Panc1 (cell line): ENCODE results near the gene RNF113B. TPM values are rescaled to one million over a fixed set of nuclear protein-coding genes. Genes with fewer than 3 reads are reported as not detected.

ENCODE experiments used
- ATAC-seq: fragments of 200-7000 bp; cut with Tn5 transposase; 2 replicates; pipeline ENCODE4 v1.9.1; 2020; ENCODE audit warnings: mild to moderate bottlenecking, moderate library complexity
- BruUV-seq: library from RNA; stranded (reverse); fragments of 400-500 nt; replicated peaks from 2 replicates; lab custom pipeline; 2021; lab: Mats Ljungman, UMichigan
- CTCF ChIA-PET: fragments of 300-600 bp; sonication (Branson Sonifier 250); formaldehyde crosslinking; loops from one replicate; lab custom pipeline; 2022; ENCODE audit warnings: antibody characterized with exemption; lab: Charles Lee
- POLR2A ChIA-PET: fragments of 300-600 bp; sonication (Branson Sonifier 250); formaldehyde crosslinking; loops from one replicate; lab custom pipeline; 2022; ENCODE audit warnings: antibody characterized with exemption; lab: Charles Lee
- DNase-seq: peaks from one replicate; pipeline ENCODE4 v3.0.0-alpha.2; 2010; ENCODE audit warnings: low read depth, low spot score
- H3K27ac ChIP-seq: 2 replicates; pipeline ENCODE4 v1.5.1; 2011; ENCODE audit warnings: mild to moderate bottlenecking, low read length, inconsistent platforms
- H3K27me3 ChIP-seq: fragments of 200-500 bp; sonication (Bioruptor generic); 2 replicates; pipeline ENCODE4 v1.6.0; 2014; ENCODE audit warnings: low read length, inconsistent platforms; ENCODE audit not compliant: control insufficient read depth, insufficient read depth
- H3K36me3 ChIP-seq: fragments of 200-500 bp; sonication (Bioruptor generic); 2 replicates; pipeline ENCODE4 v1.5.1; 2014; ENCODE audit warnings: inconsistent platforms, mild to moderate bottlenecking, low read length, moderate library complexity; ENCODE audit not compliant: control insufficient read depth, insufficient read depth
- H3K4me1 ChIP-seq: 2 replicates; pipeline ENCODE4 v1.5.1; 2011; ENCODE audit warnings: inconsistent platforms, mild to moderate bottlenecking, low read length, moderate library complexity; ENCODE audit not compliant: control insufficient read depth, insufficient read depth
- H3K4me3 ChIP-seq, 2 experiments: 2 replicates each; pipeline ENCODE4 v1.5.1; 2011 to 2012; ENCODE audit warnings: low read depth in 2 of 2, low read length in 2 of 2, mild to moderate bottlenecking in 2 of 2, inconsistent platforms in 1 of 2, moderate library complexity in 1 of 2
- H3K9me3 ChIP-seq: fragments of 200-500 bp; sonication (Bioruptor generic); 2 replicates; pipeline ENCODE4 v1.5.1; 2014; ENCODE audit warnings: low read depth, mild to moderate bottlenecking, inconsistent platforms, low read length, moderate library complexity; ENCODE audit not compliant: control insufficient read depth, insufficient read depth
- CTCF ChIP-seq: fragments of 450-650 bp; IDR thresholded peaks from 2 replicates; pipeline ENCODE4 v1.5.1; 2017; ENCODE audit warnings: mild to moderate bottlenecking
- POLR2AphosphoS5 ChIP-seq: IDR thresholded peaks from 2 replicates; pipeline ENCODE4 v1.6.1; 2012; ENCODE audit warnings: mild to moderate bottlenecking, low read depth, low read length, moderate library complexity
- SIN3A ChIP-seq: IDR thresholded peaks from 2 replicates; pipeline ENCODE4 v1.6.1; 2012; ENCODE audit warnings: low read depth, mild to moderate bottlenecking, low read length, moderate library complexity, borderline replicate concordance; ENCODE audit not compliant: insufficient read depth
- TCF7L2 ChIP-seq: IDR thresholded peaks from 2 replicates; pipeline ENCODE4 v1.6.1; 2011; ENCODE audit warnings: mild to moderate bottlenecking, low read depth, low read length, inconsistent platforms
- in situ Hi-C: cut with HindIII; loops from 2 replicates; pipeline ENCODE4 v1.10.0; 2016; ENCODE audit warnings: low sequenced_read_pairs, low pct_unique_long_range_greater_than_20kb
- intact Hi-C: fragments of 100-400 bp; cut with micrococcal nuclease; formaldehyde crosslinking; loops from one replicate; pipeline ENCODE4 v1.10.0; 2022; ENCODE audit not compliant: unreplicated experiment
- total RNA-seq: library from RNA; stranded (reverse); gene quantifications from one replicate; pipeline ENCODE4 v1.2.1, GENCODE V29; 2021; ENCODE audit not compliant: unreplicated experiment
- TF ChIP-seq, protein P1 (sequence below), 2 experiments: IDR thresholded peaks; 2 replicates each; pipeline ENCODE4 v1.6.1; 2011 to 2012; ENCODE audit warnings: low read depth in 2 of 2, control low read depth in 1 of 2, low read length in 1 of 2, mild to moderate bottlenecking in 1 of 2, moderate library complexity in 1 of 2; ENCODE audit not compliant: insufficient read depth in 1 of 2

Gene RNF113B
- total RNA-seq, 1 experiment from 2014 or later = not detected

GRCh38 chr13:98141091-98141490 is 36.0 kb downstream of the RNF113B start:
- H3K4me3 ChIP-seq = no peak overlapping the region
- CTCF ChIA-PET = no interaction called here
- TF ChIP-seq, protein P1, sequence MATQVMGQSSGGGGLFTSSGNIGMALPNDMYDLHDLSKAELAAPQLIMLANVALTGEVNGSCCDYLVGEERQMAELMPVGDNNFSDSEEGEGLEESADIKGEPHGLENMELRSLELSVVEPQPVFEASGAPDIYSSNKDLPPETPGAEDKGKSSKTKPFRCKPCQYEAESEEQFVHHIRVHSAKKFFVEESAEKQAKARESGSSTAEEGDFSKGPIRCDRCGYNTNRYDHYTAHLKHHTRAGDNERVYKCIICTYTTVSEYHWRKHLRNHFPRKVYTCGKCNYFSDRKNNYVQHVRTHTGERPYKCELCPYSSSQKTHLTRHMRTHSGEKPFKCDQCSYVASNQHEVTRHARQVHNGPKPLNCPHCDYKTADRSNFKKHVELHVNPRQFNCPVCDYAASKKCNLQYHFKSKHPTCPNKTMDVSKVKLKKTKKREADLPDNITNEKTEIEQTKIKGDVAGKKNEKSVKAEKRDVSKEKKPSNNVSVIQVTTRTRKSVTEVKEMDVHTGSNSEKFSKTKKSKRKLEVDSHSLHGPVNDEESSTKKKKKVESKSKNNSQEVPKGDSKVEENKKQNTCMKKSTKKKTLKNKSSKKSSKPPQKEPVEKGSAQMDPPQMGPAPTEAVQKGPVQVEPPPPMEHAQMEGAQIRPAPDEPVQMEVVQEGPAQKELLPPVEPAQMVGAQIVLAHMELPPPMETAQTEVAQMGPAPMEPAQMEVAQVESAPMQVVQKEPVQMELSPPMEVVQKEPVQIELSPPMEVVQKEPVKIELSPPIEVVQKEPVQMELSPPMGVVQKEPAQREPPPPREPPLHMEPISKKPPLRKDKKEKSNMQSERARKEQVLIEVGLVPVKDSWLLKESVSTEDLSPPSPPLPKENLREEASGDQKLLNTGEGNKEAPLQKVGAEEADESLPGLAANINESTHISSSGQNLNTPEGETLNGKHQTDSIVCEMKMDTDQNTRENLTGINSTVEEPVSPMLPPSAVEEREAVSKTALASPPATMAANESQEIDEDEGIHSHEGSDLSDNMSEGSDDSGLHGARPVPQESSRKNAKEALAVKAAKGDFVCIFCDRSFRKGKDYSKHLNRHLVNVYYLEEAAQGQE (IDR thresholded peaks at IDR 0.05; ENCODE audit: insufficient read depth in 1 of 2, low read depth in 2 of 2, low read length in 1 of 2) = no peak
- no peak for TF ChIP-seq TCF7L2
- no peak for TF ChIP-seq CTCF
- no peak for TF ChIP-seq POLR2AphosphoS5
- TF ChIP-seq SIN3A = no peak
- no TSS peak for BruUV-seq
- intact Hi-C loops (loop anchor here (10.0 kb wide), 1 partner anchor 524 kb away; no protein-coding TSS in a partner anchor), in situ Hi-C loops (loop anchor here (25.0 kb wide), 1 partner anchor 271 kb away; no protein-coding TSS in a partner anchor)
- POLR2A ChIA-PET = no interaction called here
- no peak for DNase-seq
- no peaks in the 10 kb centered on the region for H3K9me3 ChIP-seq
- no peaks in the 10 kb centered on the region for H3K36me3 ChIP-seq
- H3K27ac ChIP-seq = no peak overlapping the region
- no peak for ATAC-seq
- no peaks in the 10 kb centered on the region for H3K27me3 ChIP-seq
- peaks cover 12% of the 10 kb centered on the region; the same call in 1 of the 2 replicates for H3K4me1 ChIP-seq

- POLR2A ChIA-PET = no interaction called here
- CTCF ChIA-PET = no interaction called here
- intact Hi-C loops = loop anchor here (10.0 kb wide), 1 partner anchor 290 kb away; no protein-coding TSS in a partner anchor
- no peaks in the 10 kb centered on the region for H3K4me1 ChIP-seq
- H3K4me3 ChIP-seq = no peak overlapping the region
- no peak for TF ChIP-seq POLR2AphosphoS5
- no peak for TF ChIP-seq CTCF
- no peak for TF ChIP-seq TCF7L2
- TF ChIP-seq, protein P1 (IDR thresholded peaks at IDR 0.05; ENCODE audit: insufficient read depth in 1 of 2, low read depth in 2 of 2, low read length in 1 of 2) = no peak
- TF ChIP-seq SIN3A = no peak
- ATAC-seq (no peak), DNase-seq (no peak)
- no peaks in the 10 kb centered on the region for H3K9me3 ChIP-seq
- H3K27ac ChIP-seq = no peak overlapping the region
- no peaks in the 10 kb centered on the region for H3K36me3 ChIP-seq
- BruUV-seq = no TSS peak
- in situ Hi-C loops = loop anchor here (25.0 kb wide), 1 partner anchor 277 kb away; no protein-coding TSS in a partner anchor
- no peaks in the 10 kb centered on the region; the same call in 1 of the 2 replicates for H3K27me3 ChIP-seq
Observed at GRCh38 chr13:98134901-98135300, 42.2 kb downstream of the RNF113B start.
